ENCODE results near the gene INTS11. TPM values are rescaled to one million over a fixed set of nuclear protein-coding genes. Genes with fewer than 3 reads are reported as not detected.

The INTS11 gene
- polyA plus RNA-seq, 1 experiment, result 95.8 TPM

- TF ChIP-seq CTCF (IDR thresholded peaks at IDR 0.05; ENCODE audit: insufficient read depth, low read depth, low read length), result no peak
These were observed 36.2 kb upstream of the INTS11 start for GRCh38 chr1:1360506-1361169.

GRCh38 chr1:1359664-1360468 is 35.4 kb upstream of the INTS11 start:
- H3K4me3 ChIP-seq (ENCODE audit: low read depth, low read length), result peak overlapping the region; percentile 12
- peak; percentile 68 for DNase-seq (ENCODE audit: low read depth)
- peaks cover 2% of the 10 kb centered on the region for H3K36me3 ChIP-seq (ENCODE audit: control insufficient read depth, insufficient read depth, low read length)
- H3K27me3 ChIP-seq (ENCODE audit: control insufficient read depth, insufficient read depth, low read length), result no peaks in the 10 kb centered on the region
- CTCF ChIA-PET, result interaction anchor here (0.6 to 1.4 kb wide), 8 partner anchors 12 to 145 kb away, joined by 3 to 9 read pairs (median 4); no protein-coding TSS in a partner anchor
- no peak for TF ChIP-seq CTCF (IDR thresholded peaks at IDR 0.05; ENCODE audit: insufficient read depth, low read depth, low read length)
- POLR2A ChIA-PET, result no interaction called here

More at GRCh38 chr1:1360506-1361169, 36.2 kb upstream of the INTS11 start:
- DNase-seq (ENCODE audit: low read depth), result peak; percentile 87
- Histone ChIP-seq H3K4me3 (ENCODE audit: low read depth, low read length) (no peak overlapping the region), H3K27me3 (ENCODE audit: control insufficient read depth, insufficient read depth, low read length) (no peaks in the 10 kb centered on the region), H3K36me3 (ENCODE audit: control insufficient read depth, insufficient read depth, low read length) (0 out of 2 replicates have a peak, but pooled peaks cover 1% of the 10 kb centered on the region)
- ChIA-PET CTCF (interaction anchor here (1.0 to 1.4 kb wide), 5 partner anchors 11 to 15 kb away, joined by 3 to 9 read pairs (median 4); no protein-coding TSS in a partner anchor), POLR2A (no interaction called here)

DNA sequence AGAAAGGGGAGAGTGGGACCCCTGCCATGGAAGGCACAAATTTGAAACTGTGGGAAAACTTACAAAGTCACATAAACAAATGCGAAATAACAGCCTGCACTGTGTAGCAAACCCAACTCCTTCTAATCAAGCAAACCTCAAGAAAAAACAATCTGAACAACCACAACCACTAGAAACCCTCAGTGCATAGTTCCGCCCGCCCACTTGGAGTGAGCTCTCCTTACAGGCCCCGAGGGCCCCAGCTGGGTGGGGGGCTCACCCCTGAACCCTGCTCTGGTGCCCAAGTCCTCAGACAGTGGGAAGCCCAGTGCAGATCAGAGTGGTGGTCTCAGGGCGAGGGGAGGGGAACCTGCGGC is 34.8 kb upstream of the INTS11 start:
- no peaks in the 10 kb centered on the region for H3K27me3 ChIP-seq (ENCODE audit: control insufficient read depth, insufficient read depth, low read length)
- peak overlapping the region; percentile 95 for H3K4me3 ChIP-seq (ENCODE audit: low read depth, low read length)
- DNase-seq (ENCODE audit: low read depth), result no peak
- POLR2A ChIA-PET, result interaction anchor here (1.0 kb wide), 1 partner anchor 16 kb away, joined by 4 read pairs; no protein-coding TSS in a partner anchor
- H3K36me3 ChIP-seq (ENCODE audit: control insufficient read depth, insufficient read depth, low read length), result peaks cover 7% of the 10 kb centered on the region
- TF ChIP-seq CTCF (IDR thresholded peaks at IDR 0.05; ENCODE audit: insufficient read depth, low read depth, low read length), result no peak
- CTCF ChIA-PET, result interaction anchor here (0.6 to 2.7 kb wide), 5 partner anchors 12 to 474 kb away, joined by 3 to 31 read pairs (median 3); no protein-coding TSS in a partner anchor

DNA sequence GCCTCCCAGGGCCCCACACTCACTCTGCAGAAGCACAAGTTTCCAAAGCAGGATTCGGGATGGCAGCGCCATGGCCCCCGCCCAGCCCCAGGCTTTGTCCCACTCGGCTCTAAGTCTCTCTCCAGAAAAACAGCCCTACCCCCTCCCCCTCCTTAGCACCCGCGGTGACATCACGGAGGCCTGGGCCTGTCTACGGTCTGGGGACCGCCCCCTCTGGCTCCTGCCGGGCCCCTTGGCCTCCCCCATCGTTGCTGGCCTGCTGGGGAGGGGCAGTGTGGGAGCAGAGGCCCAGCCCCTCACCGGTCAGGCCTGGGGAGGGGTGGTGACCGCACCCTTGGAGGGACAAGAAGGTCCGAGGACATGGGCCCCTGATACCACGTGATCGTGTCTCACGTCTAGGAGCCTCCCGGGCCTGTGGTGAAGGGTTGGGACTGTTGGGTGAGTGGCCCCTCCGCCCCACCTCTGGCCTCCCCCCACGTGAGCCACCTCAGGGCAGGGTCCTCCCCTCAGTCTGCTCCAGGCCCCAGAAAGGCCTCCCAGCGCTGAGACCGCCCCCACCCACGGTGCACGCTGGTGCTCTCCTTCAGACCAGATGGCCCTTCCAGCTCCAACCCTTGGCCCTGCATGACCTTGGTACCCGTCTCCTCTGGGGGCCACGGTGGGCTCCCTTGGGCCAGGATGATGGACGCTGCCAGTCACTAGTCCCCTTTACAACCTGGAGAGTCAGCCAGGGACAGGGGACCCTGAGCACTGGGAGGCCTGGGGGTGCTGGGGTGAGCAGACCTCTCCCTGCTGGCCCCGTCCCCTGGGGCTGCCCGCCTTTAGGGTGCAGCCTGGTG is 34.2 kb upstream of the INTS11 start, which contains the start of gene MXRA8:
Gene MXRA8, minus strand, starts transcription at position 123 of the 839 bp plus-strand sequence. Its CDS starts 51 bp downstream, at position 72.
- DNase-seq (ENCODE audit: low read depth), result peak; percentile 73
- Histone ChIP-seq H3K4me3 (ENCODE audit: low read depth, low read length) (peak within 1 kb of the TSS; percentile 95), H3K36me3 (ENCODE audit: control insufficient read depth, insufficient read depth, low read length) (peaks cover 14% of the 10 kb centered on the region), H3K27me3 (ENCODE audit: control insufficient read depth, insufficient read depth, low read length) (no peaks in the 10 kb centered on the region)
- ChIA-PET CTCF (interaction anchor here (0.6 to 2.7 kb wide), 4 partner anchors 10 to 473 kb away, joined by 3 to 31 read pairs (median 6); partner anchors contain the start of gene DVL1), POLR2A (interaction anchor here (0.6 to 1.0 kb wide), 2 partner anchors 17 to 49 kb away, joined by 3 to 4 read pairs; no protein-coding TSS in a partner anchor)
- TF ChIP-seq CTCF (IDR thresholded peaks at IDR 0.05; ENCODE audit: insufficient read depth, low read depth, low read length), result no peak
